Smooth muscle cell of the brain vasculature (primary cell): Measurements from ENCODE around the gene CHKB.
"Not testable (repeated sequence)": the region's sequence is repeated elsewhere in the genome, so short reads cannot be mapped to it uniquely, and the experiment has no call there.

Experiments used
- DNase-seq: peaks from one replicate; pipeline ENCODE4 v3.0.0-alpha.2; 2012; ENCODE audit warnings: low read depth, low spot score

The CHKB gene

GRCh38 chr22:50612528-50613221 is 30.0 kb upstream of the CHKB start:
- DNase-seq: no peak

GRCh38 chr22:50612168-50612527 is 29.5 kb upstream of the CHKB start:
- no peak for DNase-seq

GRCh38 chr22:50611341-50612060 is 28.9 kb upstream of the CHKB start:
- no peak for DNase-seq

GRCh38 chr22:50610581-50610980 is 27.9 kb upstream of the CHKB start:
- no peak for DNase-seq

GRCh38 chr22:50610041-50610451 is 27.4 kb upstream of the CHKB start:
- no peak for DNase-seq

- no peak for DNase-seq
Observed at GRCh38 chr22:50609599-50609998, 26.9 kb upstream of the CHKB start.

GRCh38 chr22:50608996-50609395 is 26.3 kb upstream of the CHKB start:
- no peak for DNase-seq

GRCh38 chr22:50608058-50608840 is 25.6 kb upstream of the CHKB start:
- not testable (repeated sequence) for DNase-seq

GRCh38 chr22:50607659-50608020 is 25.0 kb upstream of the CHKB start:
- DNase-seq: no peak

- DNase-seq: no peak
Observed at GRCh38 chr22:50606946-50607658, 24.5 kb upstream of the CHKB start.

- DNase-seq: no peak
Observed at GRCh38 chr22:50606165-50606945, 23.7 kb upstream of the CHKB start.

GRCh38 chr22:50605613-50606074 is 23.0 kb upstream of the CHKB start:
- no peak for DNase-seq

- no peak for DNase-seq
Observed at GRCh38 chr22:50605002-50605612, 22.5 kb upstream of the CHKB start.

- DNase-seq: no peak
Observed at GRCh38 chr22:50604256-50605001, 21.8 kb upstream of the CHKB start.

- no peak for DNase-seq
Observed at GRCh38 chr22:50603511-50604255, 21.0 kb upstream of the CHKB start.

GRCh38 chr22:50602338-50602700 is 19.7 kb upstream of the CHKB start:
- no peak for DNase-seq

- no peak for DNase-seq
Observed at GRCh38 chr22:50601669-50602337, 19.2 kb upstream of the CHKB start.

GRCh38 chr22:50600967-50601668 is 18.5 kb upstream of the CHKB start:
- no peak for DNase-seq
